Spleen (tissue), 7 donors: Measurements from ENCODE around the gene PLB1.

Source experiments
- POLR2AphosphoS5 ChIP-seq, 3 donors: sonication (generic); formaldehyde crosslinking; IDR thresholded peaks; one replicate each; pipeline ENCODE4 v1.5.1; 2017; ENCODE audit warnings: antibody characterized with exemption in 3 of 3
- TF ChIP-seq, protein P1 (sequence below), 11 experiments: fragments of 200-600 bp in 7 of 11; fragments of 450-650 bp in 4 of 11; sonication (generic) in 4 of 11; IDR thresholded peaks in 8 of 11; conservative IDR thresholded peaks in 3 of 11; 1 replicate in 7 of 11; 2 replicates in 4 of 11; pipeline versions ENCODE4 v1.4.0 to v1.8.0; 2016 to 2021; ENCODE audit warnings: antibody characterized with exemption in 11 of 11, inconsistent platforms in 4 of 11, mild to moderate bottlenecking in 1 of 11
- donor health status: DM: no; HTN: no; CAD: no; lungs with moderate emphysema.
- donor health status: DM: no; HTN: no; CAD: no.
- donor health status: DM: no; HTN: no; CAD: no.

DNA sequence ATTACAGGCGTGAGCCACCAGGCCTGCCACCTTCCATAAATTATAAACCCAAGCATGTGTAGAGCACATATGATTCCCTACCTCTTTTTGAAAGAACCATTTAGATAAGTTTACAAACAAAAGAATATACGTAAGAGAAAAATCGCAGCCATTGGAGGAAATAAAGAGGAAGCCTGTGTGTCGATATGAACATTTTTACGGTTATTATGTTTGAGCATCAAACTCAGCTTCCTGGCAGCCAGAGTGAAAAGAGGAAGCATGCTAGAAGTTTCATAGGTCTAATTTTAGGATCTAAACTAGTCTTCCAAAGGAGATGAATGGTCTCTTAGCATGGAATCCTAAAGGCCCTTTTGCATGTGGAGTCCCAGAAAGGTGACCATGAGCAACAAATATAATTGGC is 104.3 kb downstream of the PLB1 start:
- no peak for TF ChIP-seq POLR2AphosphoS5 (IDR thresholded peaks at IDR 0.05)
- TF ChIP-seq, protein P1, sequence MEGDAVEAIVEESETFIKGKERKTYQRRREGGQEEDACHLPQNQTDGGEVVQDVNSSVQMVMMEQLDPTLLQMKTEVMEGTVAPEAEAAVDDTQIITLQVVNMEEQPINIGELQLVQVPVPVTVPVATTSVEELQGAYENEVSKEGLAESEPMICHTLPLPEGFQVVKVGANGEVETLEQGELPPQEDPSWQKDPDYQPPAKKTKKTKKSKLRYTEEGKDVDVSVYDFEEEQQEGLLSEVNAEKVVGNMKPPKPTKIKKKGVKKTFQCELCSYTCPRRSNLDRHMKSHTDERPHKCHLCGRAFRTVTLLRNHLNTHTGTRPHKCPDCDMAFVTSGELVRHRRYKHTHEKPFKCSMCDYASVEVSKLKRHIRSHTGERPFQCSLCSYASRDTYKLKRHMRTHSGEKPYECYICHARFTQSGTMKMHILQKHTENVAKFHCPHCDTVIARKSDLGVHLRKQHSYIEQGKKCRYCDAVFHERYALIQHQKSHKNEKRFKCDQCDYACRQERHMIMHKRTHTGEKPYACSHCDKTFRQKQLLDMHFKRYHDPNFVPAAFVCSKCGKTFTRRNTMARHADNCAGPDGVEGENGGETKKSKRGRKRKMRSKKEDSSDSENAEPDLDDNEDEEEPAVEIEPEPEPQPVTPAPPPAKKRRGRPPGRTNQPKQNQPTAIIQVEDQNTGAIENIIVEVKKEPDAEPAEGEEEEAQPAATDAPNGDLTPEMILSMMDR (IDR thresholded peaks at IDR 0.05 in 8 of 11, conservative IDR thresholded peaks at IDR 0.05 in 3 of 11), result no peak
